HG03378 (cell line): ENCODE results near the gene PDE7B.

Experiments used
- ATAC-seq: cut with Tn5 transposase; IDR thresholded peaks from one replicate; pipeline ENCODE4 v1.9.1; 2021; ENCODE audit warnings: mild to moderate bottlenecking, moderate library complexity; ENCODE audit not compliant: unreplicated experiment

PDE7B gene

GRCh38 chr6:136063096-136063495 is 211.6 kb downstream of the PDE7B start:
- ATAC-seq: no peak

- ATAC-seq: no peak
Observed at GRCh38 chr6:136066005-136066404, 214.5 kb downstream of the PDE7B start.

GRCh38 chr6:136067731-136068341 is 216.3 kb downstream of the PDE7B start:
- ATAC-seq: no peak

- no peak for ATAC-seq
Observed at GRCh38 chr6:136069119-136069518, 217.6 kb downstream of the PDE7B start.

GRCh38 chr6:136070815-136071214 is 219.3 kb downstream of the PDE7B start:
- no peak for ATAC-seq

- no peak for ATAC-seq
Observed at GRCh38 chr6:136072691-136073090, 221.2 kb downstream of the PDE7B start.

GRCh38 chr6:136073216-136073615 is 221.7 kb downstream of the PDE7B start:
- no peak for ATAC-seq

- no peak for ATAC-seq
Observed at GRCh38 chr6:136076496-136076895, 225.0 kb downstream of the PDE7B start.

- ATAC-seq: no peak
Observed at GRCh38 chr6:136077834-136078576, 226.5 kb downstream of the PDE7B start.

- ATAC-seq: no peak
Observed at GRCh38 chr6:136079701-136080565, 228.4 kb downstream of the PDE7B start.

- ATAC-seq: no peak
Observed at GRCh38 chr6:136083540-136083939, 232.0 kb downstream of the PDE7B start.

GRCh38 chr6:136084403-136084802 is 232.9 kb downstream of the PDE7B start:
- no peak for ATAC-seq

- ATAC-seq: no peak
Observed at GRCh38 chr6:136085370-136086115, 234.0 kb downstream of the PDE7B start.

- ATAC-seq: no peak
Observed at GRCh38 chr6:136086686-136087085, 235.2 kb downstream of the PDE7B start.

GRCh38 chr6:136087986-136088385 is 236.5 kb downstream of the PDE7B start:
- no peak for ATAC-seq

GRCh38 chr6:136088693-136089092 is 237.2 kb downstream of the PDE7B start:
- no peak for ATAC-seq

GRCh38 chr6:136089876-136090275 is 238.4 kb downstream of the PDE7B start:
- no peak for ATAC-seq

GRCh38 chr6:136090929-136091328 is 239.4 kb downstream of the PDE7B start:
- ATAC-seq: no peak

- ATAC-seq: no peak
Observed at GRCh38 chr6:136092897-136093296, 241.4 kb downstream of the PDE7B start.

- ATAC-seq: no peak
Observed at GRCh38 chr6:136093835-136094234, 242.3 kb downstream of the PDE7B start.

GRCh38 chr6:136094812-136095211 is 243.3 kb downstream of the PDE7B start:
- ATAC-seq: no peak
